A673 (cell line): ENCODE data around the gene RPL36.

Experiments used
- CTCF ChIP-seq: fragments of 300-800, 200-600 bp; sonication (generic); conservative IDR thresholded peaks from 2 replicates; pipeline ENCODE4 v1.5.1; 2017; ENCODE audit warnings: low read depth, mild to moderate bottlenecking, antibody characterized with exemption, low read length, moderate library complexity, mixed read lengths
- EZH2 ChIP-seq: fragments of 200-600 bp; sonication (generic); IDR thresholded peaks from 2 replicates; pipeline ENCODE4 v1.6.1; 2017; ENCODE audit warnings: borderline replicate concordance, low read depth, mild to moderate bottlenecking, mixed read lengths, antibody characterized with exemption, low read length; ENCODE audit not compliant: poor library complexity, severe bottlenecking

- no peak for TF ChIP-seq CTCF
- no peak for TF ChIP-seq EZH2
These were observed 37.5 kb downstream of the RPL36 start for GRCh38 chr19:5727453-5728050.
